B cell (primary cell): ENCODE measurements around the gene CAMKV.

Experiments
- CTCF ChIP-seq: fragments of 200-600 bp; IDR thresholded peaks from one replicate; pipeline ENCODE4 v1.8.0; 2022; ENCODE audit warnings: antibody characterized with exemption, mild to moderate bottlenecking
- EZH2 ChIP-seq: IDR thresholded peaks from 2 replicates; pipeline ENCODE4 v1.6.1; 2012; ENCODE audit warnings: borderline replicate concordance, low read depth, mild to moderate bottlenecking, moderate library complexity, low read length; ENCODE audit not compliant: insufficient read depth, poor library complexity, severe bottlenecking

DNA sequence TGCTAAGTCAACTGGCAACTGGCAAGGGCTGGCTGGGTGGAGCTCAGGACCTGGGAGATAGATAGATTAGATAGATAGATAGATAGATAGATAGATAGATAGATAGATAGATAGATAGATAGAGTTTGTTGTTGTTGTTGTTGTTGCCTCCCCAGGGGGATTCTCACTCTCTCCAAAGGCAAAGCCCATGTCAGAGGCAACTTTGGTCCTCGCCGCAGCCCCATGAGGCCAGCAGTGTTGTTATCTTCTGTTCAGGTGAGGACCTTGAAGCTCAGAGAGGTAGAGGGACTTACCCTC is 41.4 kb upstream of the CAMKV start:
- TF ChIP-seq CTCF (no peak), EZH2 (no peak)
